Urinary bladder (tissue), 4 donors: Measurements from ENCODE around the gene CD47. TPM values are rescaled to one million over a fixed set of nuclear protein-coding genes. Genes with fewer than 3 reads are reported as not detected.

Source experiments
- DNase-seq: peaks from one replicate; pipeline ENCODE4 v3.0.0-alpha.2; 2015; ENCODE audit errors: extremely low spot score
- H3K27ac ChIP-seq: one replicate; pipeline ENCODE4 v1.5.1; 2013; ENCODE audit warnings: low read depth, mild to moderate bottlenecking, moderate library complexity
- H3K36me3 ChIP-seq: one replicate; pipeline ENCODE4 v1.6.1; 2013; ENCODE audit warnings: mild to moderate bottlenecking, moderate library complexity; ENCODE audit not compliant: insufficient read depth
- H3K4me1 ChIP-seq: one replicate; pipeline ENCODE4 v1.6.1; 2013; ENCODE audit warnings: mild to moderate bottlenecking, moderate library complexity; ENCODE audit not compliant: insufficient read depth
- H3K4me3 ChIP-seq: one replicate; pipeline ENCODE4 v1.5.1; 2013; ENCODE audit warnings: low read depth, low read length
- WGBS: extraction: QIAGEN DNeasy Blood & Tissue Kit; methylation state at CpG from one replicate; pipeline ENCODE4 v1.1.7; 2013; 5-methylcytosine and 5-hydroxymethylcytosine counted together
- polyA plus RNA-seq: library from polyadenylated mRNA; stranded (reverse); fragments of 200-250 nt; gene quantifications from one replicate; pipeline ENCODE4 v1.2.3, GENCODE V29; 2013
- total RNA-seq: library from RNA; depleted of rRNA; stranded (reverse); fragments of >200 nt; gene quantifications from one replicate; pipeline ENCODE4 v1.2.3, GENCODE V29; 2014
- donor health status: healthy with polysubstance abuse.
- donor health status: healthy.

The CD47 gene
- total and polyA plus RNA-seq, 2 donors: 39.2 to 155 TPM

DNA sequence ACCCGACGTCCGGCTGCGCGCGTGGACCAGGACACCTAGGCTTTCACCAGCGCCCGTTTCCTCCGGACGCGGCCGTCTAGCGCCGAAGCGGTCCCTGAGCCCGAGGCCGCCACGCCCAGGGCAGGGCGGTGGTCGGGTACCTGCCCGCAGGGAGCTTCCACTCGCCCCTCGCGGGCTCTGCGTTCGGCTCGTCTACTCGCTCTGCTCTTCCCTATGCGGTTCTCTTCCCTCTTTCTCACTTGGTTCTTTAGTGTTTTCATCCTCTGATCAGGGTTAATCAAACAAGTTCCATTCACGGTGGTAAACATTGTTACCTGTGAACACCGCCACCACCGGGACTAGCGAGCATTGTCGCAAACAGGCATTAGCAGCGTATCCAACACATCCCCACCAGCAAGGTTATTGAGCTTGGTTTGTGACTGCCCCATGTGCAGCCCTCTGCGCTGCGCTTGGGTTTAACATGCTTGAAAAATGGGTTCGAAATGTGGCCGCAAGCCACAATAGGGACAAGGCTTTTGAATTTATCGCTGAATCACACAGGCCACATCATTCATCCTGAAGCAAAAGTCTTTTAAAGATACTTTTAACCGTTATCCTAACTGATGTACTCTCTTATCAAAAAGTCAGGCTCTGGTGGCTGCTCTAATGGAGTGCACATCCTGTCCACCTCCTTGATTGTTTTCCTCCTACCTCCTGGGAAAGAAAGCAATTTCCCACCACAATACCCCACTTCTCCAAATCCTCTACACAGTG is 843 bp upstream of the CD47 start:
- Histone ChIP-seq H3K27ac (peak overlapping the region; percentile 38), H3K4me1 (no peaks in the 10 kb centered on the region), H3K36me3 (no peaks in the 10 kb centered on the region), H3K4me3 (peak overlapping the region; percentile 92)
- DNase-seq: no peak
- WGBS: 26% methylated on average over 41 of the region's 41 CpGs

- no peak for DNase-seq
- 1% methylated on average over 28 of the region's 29 CpGs for WGBS
- Histone ChIP-seq H3K4me3 (peak overlapping the region; percentile 92), H3K27ac (peak overlapping the region; percentile 74), H3K4me1 (no peaks in the 10 kb centered on the region), H3K36me3 (no peaks in the 10 kb centered on the region)
Measured at GRCh38 chr3:108090049-108090700, 656 bp downstream of the CD47 start.

DNA sequence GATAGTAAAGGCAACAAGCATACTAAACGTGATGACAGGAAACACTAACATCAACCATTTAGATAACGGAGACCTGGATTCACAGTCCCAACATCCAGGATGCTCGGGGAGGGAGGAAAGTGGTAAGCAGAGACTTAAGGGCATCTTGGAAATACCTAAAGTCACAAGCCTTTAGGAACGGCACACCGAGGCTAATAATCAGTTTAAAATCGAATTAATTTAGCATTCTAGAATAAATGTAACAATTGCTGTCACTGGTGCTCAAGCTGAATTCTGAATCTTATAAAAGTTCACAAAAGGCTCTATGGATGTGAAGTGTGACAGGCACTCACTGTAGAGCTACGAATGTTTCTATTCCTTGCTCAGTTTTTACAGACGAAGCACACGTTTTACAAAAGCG is 1.3 kb downstream of the CD47 start:
- Histone ChIP-seq H3K27ac (no peak overlapping the region), H3K36me3 (no peaks in the 10 kb centered on the region), H3K4me1 (no peaks in the 10 kb centered on the region), H3K4me3 (peak overlapping the region; percentile 92)
- no peak for DNase-seq
- WGBS: 4% methylated on average over 10 of the region's 10 CpGs

DNA sequence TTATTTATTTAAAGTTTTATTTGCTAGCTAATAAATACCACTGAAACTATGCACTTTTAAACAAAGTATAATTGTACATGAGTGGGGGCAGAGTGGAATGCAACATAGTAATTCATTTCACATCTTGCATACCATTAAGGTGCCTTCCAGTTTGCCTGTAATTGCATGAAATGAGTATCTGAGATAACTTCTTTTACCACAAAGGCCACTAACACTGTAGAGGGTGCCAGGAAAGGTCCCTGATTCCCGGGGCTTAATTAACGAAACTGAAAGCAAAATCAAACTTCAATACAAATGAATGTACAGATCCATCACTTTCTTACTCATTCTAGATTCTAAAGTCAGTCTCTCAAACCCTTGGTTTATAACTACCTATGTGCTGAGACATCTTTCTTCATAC is 2.1 kb downstream of the CD47 start:
- Histone ChIP-seq H3K36me3 (no peaks in the 10 kb centered on the region), H3K4me1 (no peaks in the 10 kb centered on the region), H3K4me3 (peak overlapping the region; percentile 22), H3K27ac (no peak overlapping the region)
- no peak for DNase-seq
- 23% methylated on average over 2 of the region's 2 CpGs for WGBS

GRCh38 chr3:108088146-108088545 is 2.7 kb downstream of the CD47 start:
- no peak for DNase-seq
- H3K4me3 ChIP-seq: no peak overlapping the region
- 89% methylated on average over 4 of the region's 4 CpGs for WGBS
- no peaks in the 10 kb centered on the region for H3K36me3 ChIP-seq
- H3K4me1 ChIP-seq: no peaks in the 10 kb centered on the region
- no peak overlapping the region for H3K27ac ChIP-seq

GRCh38 chr3:108086653-108087052 is 4.2 kb downstream of the CD47 start:
- no peak overlapping the region for H3K27ac ChIP-seq
- no peaks in the 10 kb centered on the region for H3K36me3 ChIP-seq
- no peak for DNase-seq
- WGBS: 93% methylated on average over 4 of the region's 4 CpGs
- no peaks in the 10 kb centered on the region for H3K4me1 ChIP-seq
- no peak overlapping the region for H3K4me3 ChIP-seq

DNA sequence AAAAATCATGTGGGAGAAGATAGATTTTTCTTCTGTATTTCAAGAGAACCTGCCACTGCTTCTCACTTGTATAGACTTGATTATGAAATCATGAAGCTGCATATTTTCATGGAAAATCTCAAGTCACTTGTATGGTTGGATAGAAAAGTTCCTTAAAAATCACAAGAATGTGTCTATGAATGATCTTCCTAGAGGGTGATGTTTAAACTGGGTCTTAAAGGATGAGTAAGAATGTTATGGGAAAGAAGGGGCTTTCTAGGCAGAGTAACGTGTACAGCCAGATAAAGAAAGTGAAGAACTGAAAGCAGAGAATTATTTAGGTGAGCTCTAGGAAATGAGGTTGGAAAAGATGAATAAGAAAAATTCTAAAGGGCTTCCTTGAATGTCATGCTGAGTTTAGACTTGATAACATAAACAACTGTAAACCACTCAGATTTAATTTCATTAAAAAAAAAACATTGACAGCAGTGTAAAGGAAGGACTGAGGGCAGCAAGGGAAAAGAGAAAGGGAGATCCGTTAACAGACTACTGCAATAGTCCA is 5.0 kb downstream of the CD47 start:
- H3K36me3 ChIP-seq: no peaks in the 10 kb centered on the region
- no peak for DNase-seq
- H3K4me1 ChIP-seq: no peaks in the 10 kb centered on the region
- WGBS: 78% methylated on average over 2 of the region's 2 CpGs
- H3K27ac ChIP-seq: no peak overlapping the region
- no peak overlapping the region for H3K4me3 ChIP-seq

GRCh38 chr3:108085370-108085769 is 5.5 kb downstream of the CD47 start:
- H3K4me1 ChIP-seq: no peaks in the 10 kb centered on the region
- H3K27ac ChIP-seq: no peak overlapping the region
- DNase-seq: no peak
- H3K36me3 ChIP-seq: no peaks in the 10 kb centered on the region
- H3K4me3 ChIP-seq: no peak overlapping the region

DNA sequence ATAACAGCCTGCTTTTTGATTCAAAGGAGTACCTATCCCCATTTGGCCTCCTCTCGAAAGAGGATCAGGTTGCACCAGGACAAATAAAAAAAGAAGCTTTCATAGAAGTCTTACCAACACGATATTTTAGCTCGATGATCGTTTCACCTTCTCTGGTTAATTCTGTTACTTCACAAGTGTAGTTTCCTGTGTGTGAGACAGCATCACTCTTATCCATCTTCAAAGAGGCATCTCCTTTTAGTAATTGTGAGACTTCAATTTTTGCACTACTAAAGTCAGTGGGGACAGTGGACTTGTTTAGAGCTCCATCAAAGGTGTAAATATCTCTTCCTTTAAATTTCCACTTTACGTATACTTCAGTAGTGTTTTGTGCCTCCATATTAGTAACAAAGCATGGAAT is 11.0 kb downstream of the CD47 start:
- Histone ChIP-seq H3K36me3 (no peaks in the 10 kb centered on the region), H3K4me3 (no peak overlapping the region), H3K27ac (no peak overlapping the region), H3K4me1 (no peaks in the 10 kb centered on the region)
- 85% methylated on average over 5 of the region's 5 CpGs for WGBS
- DNase-seq: no peak

DNA sequence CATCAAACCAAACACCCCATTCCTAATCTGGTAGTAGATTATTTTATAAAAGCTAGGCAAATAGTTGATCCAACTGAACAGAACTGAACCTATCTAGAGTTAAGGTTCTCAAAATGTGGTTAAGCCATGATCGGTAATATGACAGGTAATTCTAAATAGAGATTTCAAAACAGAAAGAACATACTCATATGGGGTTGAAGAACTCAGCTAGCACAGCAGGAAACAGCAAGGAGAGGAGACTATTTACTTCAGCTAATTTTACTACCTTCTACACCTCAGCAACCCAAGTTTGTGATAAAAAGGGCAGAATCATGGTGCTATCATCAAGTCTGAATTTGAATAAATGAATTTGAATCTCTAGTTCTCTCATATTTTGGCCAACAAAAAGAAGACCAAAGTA is 11.8 kb downstream of the CD47 start:
- H3K4me3 ChIP-seq: no peak overlapping the region
- no peak for DNase-seq
- H3K4me1 ChIP-seq: no peaks in the 10 kb centered on the region
- H3K36me3 ChIP-seq: no peaks in the 10 kb centered on the region
- WGBS: 98% methylated on average over 1 of the region's 1 CpG
- H3K27ac ChIP-seq: no peak overlapping the region

GRCh38 chr3:108076564-108076963 is 14.3 kb downstream of the CD47 start:
- H3K4me1 ChIP-seq: no peaks in the 10 kb centered on the region
- no peak for DNase-seq
- H3K4me3 ChIP-seq: no peak overlapping the region
- H3K36me3 ChIP-seq: no peaks in the 10 kb centered on the region
- no peak overlapping the region for H3K27ac ChIP-seq
- 90% methylated on average over 2 of the region's 2 CpGs for WGBS

DNA sequence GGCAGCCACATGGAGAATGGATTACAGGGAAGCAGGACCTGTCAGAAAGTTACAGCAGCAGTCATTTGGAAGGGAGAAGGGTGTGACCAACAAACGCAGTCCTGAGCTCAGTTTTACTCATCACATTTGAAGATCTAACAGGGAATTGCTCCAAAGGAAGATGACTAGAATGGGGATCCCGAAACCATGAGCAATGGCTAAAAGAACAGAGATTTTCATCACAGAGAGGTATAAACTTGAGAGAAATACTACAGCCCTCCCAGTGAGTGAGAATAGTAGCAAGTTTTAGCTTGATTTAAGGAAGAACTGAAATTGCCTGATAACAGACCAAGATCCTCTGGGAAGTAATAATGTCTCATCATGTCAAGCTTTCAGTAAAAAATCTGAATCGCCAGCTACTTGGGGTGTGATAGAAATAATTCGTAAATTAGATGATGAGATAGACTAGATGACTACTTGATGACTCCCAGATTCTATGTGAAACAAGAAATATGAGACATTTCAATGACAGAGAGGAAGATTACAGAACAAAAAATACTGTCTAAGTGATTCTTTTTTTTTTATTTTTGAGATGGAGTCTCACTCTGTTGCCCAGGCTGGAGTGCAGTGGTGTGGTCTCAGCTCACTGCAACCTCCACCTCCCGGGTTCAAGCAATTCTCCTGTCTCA is 16.9 kb downstream of the CD47 start:
- DNase-seq: no peak
- Histone ChIP-seq H3K4me3 (no peak overlapping the region), H3K4me1 (no peaks in the 10 kb centered on the region), H3K36me3 (no peaks in the 10 kb centered on the region), H3K27ac (no peak overlapping the region)
- 71% methylated on average over 5 of the region's 5 CpGs for WGBS

GRCh38 chr3:108071368-108071767 is 19.5 kb downstream of the CD47 start:
- Histone ChIP-seq H3K4me1 (no peaks in the 10 kb centered on the region), H3K4me3 (no peak overlapping the region), H3K36me3 (peaks cover 6% of the 10 kb centered on the region), H3K27ac (no peak overlapping the region)
- 93% methylated on average over 3 of the region's 3 CpGs for WGBS
- DNase-seq: no peak

GRCh38 chr3:108070356-108070755 is 20.5 kb downstream of the CD47 start:
- Histone ChIP-seq H3K27ac (no peak overlapping the region), H3K4me1 (no peaks in the 10 kb centered on the region), H3K36me3 (peaks cover 6% of the 10 kb centered on the region), H3K4me3 (no peak overlapping the region)
- no peak for DNase-seq
- 72% methylated on average over 6 of the region's 6 CpGs for WGBS
